ENCODE data around the gene RNF212.

The RNF212 gene

DNA sequence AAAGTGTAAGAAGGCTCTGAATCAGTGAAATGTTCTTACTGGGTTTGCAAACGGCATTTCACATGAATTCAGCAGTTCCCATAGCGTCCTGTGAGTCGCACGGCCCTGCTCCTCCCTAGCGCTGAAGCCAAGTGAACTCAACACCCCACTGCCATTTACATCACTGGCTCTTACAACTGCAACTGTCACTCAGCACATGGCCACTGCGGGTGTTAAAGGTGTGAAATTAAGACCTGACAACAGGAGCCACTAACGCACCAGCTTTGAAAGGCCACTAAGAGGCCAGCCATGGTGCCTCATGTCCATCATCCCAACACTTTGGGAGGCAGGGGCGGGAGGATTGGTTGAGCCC is 31.7 kb downstream of the RNF212 start:
- TF ChIP-seq, protein P1, sequence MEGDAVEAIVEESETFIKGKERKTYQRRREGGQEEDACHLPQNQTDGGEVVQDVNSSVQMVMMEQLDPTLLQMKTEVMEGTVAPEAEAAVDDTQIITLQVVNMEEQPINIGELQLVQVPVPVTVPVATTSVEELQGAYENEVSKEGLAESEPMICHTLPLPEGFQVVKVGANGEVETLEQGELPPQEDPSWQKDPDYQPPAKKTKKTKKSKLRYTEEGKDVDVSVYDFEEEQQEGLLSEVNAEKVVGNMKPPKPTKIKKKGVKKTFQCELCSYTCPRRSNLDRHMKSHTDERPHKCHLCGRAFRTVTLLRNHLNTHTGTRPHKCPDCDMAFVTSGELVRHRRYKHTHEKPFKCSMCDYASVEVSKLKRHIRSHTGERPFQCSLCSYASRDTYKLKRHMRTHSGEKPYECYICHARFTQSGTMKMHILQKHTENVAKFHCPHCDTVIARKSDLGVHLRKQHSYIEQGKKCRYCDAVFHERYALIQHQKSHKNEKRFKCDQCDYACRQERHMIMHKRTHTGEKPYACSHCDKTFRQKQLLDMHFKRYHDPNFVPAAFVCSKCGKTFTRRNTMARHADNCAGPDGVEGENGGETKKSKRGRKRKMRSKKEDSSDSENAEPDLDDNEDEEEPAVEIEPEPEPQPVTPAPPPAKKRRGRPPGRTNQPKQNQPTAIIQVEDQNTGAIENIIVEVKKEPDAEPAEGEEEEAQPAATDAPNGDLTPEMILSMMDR (IDR thresholded peaks at IDR 0.05; ENCODE audit: extremely low read depth, missing control alignments): no peak

DNA sequence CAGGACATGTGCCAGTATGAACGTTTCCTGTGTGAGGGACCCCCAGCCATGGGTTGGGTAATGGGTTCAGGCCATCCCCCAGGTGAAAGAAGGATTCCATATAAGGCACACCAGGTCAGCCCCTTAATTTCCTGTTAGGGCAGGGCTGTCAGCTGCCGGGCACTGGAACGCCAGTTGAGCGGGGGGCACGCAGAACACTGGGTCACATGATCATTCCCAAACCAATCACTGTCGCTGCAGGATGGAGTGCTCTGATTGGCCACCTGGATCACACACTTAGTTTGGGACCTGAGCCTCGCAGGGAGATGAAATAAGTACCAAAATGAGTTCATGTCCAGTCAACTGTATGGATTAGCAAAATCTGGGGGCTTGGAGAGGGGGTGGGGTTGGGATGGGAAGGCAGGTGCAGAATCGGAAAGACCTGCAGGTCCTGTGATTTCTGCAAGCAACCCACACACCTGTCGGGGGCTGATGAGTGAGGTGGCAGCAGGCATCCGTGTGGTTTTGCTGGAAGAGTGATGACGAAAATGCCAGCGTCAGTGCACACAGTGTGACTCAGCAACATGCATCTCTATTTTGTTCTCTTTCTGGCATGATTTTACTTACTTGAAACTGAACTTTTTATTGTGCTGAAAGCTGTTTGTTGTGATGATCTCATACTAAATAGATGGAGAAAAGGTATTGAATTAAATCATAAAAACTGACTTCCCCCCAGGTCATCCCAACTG is 32.2 kb downstream of the RNF212 start:
- TF ChIP-seq, protein P1 (IDR thresholded peaks at IDR 0.05; ENCODE audit: extremely low read depth, missing control alignments): no peak
- DNase-seq (ENCODE audit: low spot score): no peak

More for the DNA sequence above, 31.7 kb downstream of the RNF212 start:
- no peak for DNase-seq (ENCODE audit: low spot score)

DNA sequence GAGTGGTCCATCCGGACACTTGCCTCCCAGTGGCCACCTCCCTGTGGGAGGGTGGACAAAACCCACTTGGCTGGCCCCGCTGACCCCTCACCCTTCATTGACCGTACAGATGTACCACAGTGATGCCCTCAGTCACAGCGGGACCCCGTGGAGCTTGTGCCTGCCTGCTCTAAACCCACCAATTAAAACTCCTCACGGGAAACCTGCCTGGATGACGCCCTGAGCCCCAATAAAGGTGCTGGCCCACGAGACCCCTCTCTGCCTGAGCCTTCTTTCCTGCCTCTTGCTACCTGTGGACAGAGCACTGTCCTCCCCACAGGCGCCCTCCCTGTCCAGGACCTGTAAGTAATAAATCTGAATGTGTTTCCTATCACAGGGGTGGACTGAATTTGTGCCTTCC is 32.9 kb downstream of the RNF212 start:
- DNase-seq (ENCODE audit: low spot score): no peak
- TF ChIP-seq, protein P1 (IDR thresholded peaks at IDR 0.05; ENCODE audit: extremely low read depth, missing control alignments): no peak

DNA sequence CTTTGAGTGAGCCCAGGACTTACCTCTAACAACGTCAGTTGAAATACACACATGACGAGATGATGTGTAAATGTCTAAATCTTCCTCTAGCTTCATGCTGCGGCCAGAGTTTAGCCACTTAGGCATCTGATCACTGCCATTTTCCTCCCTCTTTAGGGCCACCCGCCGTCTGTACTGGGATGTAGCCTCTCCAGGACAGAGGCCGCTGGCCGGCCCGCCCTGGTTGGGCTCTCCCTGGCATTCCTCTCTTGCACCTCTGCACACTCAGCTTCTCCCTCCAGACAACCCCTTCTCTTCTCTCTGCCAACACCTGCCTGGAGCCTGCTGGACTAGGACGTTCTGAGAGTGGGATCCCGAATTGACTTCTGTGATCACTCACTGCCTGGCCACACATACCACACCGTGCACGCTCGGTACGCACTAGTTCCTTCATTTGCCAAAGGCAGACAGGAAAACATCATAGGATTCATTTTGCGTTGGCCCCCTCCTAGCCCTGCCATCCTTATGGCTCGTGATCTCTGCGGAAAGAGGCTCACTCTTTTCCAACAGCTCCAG is 33.6 kb downstream of the RNF212 start:
- DNase-seq (ENCODE audit: low spot score): no peak
- TF ChIP-seq, protein P1 (IDR thresholded peaks at IDR 0.05; ENCODE audit: extremely low read depth, missing control alignments): no peak

DNA sequence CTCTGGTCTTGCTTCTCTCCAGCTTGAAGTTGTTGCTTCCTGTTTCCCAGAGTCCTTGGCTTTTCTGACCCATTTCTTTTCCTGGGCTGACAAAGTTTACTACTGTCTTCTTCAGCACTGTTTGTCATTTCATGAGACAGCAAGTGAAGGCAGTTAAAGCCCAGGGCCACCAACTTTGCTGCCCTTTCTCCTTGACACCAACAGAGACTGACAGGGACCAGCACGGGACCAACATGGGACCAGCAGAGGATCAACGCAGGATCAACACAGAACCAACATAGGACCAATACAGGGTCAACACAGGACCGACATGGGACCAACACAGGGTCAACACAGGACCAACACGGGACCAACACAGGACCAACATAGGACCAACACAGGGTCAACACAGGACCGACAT is 34.9 kb downstream of the RNF212 start:
- DNase-seq (ENCODE audit: low spot score): no peak

DNA sequence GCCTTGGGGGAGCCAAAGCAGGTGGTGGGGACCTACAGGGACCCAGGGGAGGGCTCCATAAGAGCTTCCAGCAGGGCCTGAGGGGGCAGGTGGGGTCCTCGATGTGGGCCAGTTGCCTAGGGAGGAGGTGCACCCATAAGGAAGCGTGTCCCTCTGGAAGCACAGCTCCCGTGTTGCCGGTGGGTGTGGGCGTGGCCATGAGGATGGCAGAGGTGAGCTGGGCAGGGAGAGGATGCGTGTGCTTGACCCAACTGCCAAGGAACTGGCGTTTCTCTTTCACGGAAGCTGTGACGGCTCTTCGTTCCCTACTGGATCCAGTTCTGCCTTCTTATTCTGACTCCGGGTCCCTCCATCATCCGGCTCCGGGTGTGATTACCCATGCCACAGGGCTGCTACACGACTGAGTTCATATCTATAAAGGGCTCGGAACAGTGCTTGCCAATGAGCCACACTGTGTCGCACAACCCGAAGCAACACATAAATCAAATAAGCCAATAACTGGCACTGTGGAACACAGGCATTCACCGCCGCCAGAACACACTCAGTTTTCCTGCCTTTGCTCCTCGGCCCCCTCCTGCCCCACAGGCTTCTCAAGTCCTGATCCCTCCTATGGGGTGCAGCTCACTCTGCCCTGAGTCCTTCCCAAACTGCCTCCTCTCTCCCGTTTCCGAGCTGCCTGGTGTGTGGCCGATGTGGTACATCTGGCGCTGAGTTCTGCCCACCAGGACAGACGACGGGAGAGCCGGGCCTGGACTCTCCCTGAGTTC is 35.5 kb downstream of the RNF212 start:
- DNase-seq (ENCODE audit: low spot score): no peak
- TF ChIP-seq, protein P1 (IDR thresholded peaks at IDR 0.05; ENCODE audit: extremely low read depth, missing control alignments): no peak

More for the DNA sequence above, 34.9 kb downstream of the RNF212 start:
- TF ChIP-seq, protein P1 (IDR thresholded peaks at IDR 0.05; ENCODE audit: extremely low read depth, missing control alignments): no peak
